ENCODE measurements around the gene INPP5A. TPM values are rescaled to one million over a fixed set of nuclear protein-coding genes. Genes with fewer than 3 reads are reported as not detected.

The INPP5A gene
- total RNA-seq, 2 donors from 2014 or later = 65.2 to 102 TPM

DNA sequence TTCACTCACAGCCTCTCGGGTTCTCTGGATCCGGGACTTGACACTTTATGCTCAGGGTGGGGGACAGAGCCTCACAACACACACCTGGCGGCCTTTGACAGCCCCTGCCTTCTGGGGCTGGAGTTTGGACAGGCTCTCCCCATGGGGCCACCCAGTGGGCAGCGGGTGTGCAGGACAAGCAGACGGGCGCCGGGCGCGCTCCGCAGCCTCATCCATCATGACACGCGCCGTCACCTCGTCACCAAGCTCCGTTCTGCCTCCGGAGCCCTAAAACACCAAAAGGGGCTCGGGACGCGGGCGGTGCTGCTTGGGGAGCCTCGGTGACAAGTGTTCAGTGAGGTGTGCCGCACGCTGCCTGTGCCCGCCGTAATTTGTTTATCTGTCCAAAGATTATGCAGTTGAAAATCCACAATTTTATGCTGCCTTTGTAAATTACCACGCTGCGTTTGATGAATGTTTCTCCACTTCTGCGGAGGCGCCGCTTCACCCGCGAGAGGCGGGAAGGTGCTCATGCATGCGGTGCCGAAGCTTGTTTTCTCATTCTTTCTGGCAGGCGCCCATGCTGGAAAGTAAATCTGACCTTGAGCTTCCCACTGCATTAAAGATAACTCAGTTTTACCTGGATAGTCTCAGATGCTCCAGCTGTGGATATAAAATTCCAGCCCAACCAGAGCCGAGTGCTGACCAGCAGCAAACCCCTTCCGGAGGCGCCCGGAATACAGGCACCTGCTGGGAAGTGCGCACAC lies 242.1 kb downstream of the INPP5A start:
- no peak for DNase-seq (ENCODE audit: low spot score)
- intact Hi-C loops (cut with DNase I) = no loop called here

DNA sequence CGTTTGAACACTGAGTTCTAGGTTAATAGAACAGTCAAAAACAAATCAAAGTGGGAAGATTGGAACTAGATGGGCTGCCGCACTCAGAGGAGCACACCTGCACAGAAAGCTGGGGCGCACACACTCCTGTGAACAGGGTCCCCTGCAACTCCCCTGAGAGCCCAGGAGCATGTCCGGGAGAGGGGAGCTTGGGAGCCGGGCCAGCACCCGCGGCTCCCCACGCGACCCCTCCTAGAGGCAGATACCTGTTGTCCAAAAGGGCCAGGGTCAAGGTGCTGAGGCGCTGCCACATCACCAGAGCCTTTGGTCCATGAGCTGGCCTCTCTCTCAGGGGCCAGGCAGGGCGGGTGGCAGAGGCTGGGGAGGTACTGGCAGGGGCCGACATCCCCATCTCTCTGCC lies 242.8 kb downstream of the INPP5A start:
- intact Hi-C loops (cut with DNase I) = no loop called here
- no peak for DNase-seq (ENCODE audit: low spot score)

GRCh38 chr10:132781556-132781955 lies 244.0 kb downstream of the INPP5A start:
- intact Hi-C loops (cut with DNase I) = no loop called here
- DNase-seq (ENCODE audit: low spot score) = no peak

DNA sequence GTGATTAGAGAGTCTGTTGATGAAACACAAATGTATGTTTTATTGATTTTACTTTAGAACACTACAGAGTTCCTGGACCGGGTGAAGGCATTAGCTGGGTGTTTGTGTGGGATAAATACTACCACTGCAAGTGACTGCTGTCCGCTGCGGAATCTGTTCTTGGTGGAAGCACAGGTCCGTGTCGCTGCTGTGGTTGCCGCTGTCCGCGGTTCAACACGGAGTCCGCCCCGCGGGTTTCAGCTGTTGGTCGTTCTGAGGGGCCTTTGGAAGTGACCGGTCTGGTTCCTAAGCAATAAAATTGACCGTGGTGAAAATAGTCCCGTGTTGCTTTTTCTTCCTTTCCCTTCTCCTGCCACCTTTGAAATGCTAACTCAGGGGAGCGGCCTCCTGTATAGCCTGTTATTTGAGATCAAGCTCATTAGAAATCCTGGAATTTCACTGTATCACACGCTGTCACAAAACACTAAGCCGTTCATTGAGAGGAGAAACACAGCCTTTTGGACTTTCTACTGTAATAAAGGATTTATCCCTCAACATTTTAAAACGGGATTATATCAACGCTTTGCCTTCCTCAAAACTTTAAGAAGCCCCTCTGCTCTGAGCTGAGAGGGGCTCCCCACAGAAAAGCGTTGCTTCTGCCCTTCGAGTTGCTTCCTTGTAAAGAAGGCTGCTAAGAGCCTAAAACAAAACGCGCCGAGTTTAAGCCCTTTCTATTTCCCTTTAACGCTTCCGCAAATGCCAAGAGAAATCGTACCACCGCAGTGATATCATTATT lies 245.8 kb downstream of the INPP5A start:
- DNase-seq (ENCODE audit: low spot score) = no peak
- intact Hi-C loops (cut with DNase I) = no loop called here

- intact Hi-C loops (cut with DNase I) = no loop called here
- DNase-seq (ENCODE audit: low spot score) = no peak
These were observed 246.6 kb downstream of the INPP5A start for GRCh38 chr10:132783940-132784865.

DNA sequence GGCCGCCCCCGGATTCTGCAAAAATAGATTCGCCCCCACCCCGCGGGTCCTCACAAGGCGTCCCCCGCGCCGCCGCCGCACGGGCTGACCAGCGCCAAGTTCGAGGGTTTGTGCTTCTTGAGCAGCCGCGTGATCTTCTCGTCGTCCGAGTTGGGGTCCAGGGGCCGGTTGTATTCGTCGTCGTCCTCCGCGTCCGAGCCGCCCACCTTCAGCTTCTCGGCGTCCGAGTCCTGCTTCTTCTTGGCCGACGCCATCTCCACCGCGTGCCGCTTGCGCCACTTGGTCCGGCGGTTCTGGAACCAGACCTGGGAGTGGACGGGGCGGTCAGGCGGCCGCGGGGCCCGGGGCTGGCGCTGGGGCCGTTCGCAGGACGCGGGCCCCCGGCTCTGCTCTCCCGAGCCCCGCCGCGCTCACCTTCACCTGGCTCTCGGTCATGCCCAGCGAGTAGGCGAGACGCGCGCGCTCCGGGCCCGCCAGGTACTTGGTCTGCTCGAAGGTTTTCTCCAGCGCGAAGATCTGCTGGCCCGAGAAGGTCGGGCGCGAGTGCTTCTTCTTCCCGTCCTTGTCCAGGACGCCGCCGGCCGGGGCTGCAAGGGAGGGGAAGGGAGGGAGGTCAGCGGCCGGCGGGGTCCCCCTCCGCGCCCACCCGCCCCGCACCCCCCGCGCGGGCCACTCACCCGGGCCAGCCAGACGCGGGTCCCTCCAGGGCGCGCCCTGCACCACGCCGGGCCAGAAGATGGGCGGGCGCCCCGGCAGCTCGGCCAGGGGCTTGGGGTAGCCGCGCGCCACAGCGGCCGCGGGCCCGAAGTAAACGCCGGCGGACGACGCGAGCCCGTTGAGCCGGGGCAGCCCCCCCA lies 247.5 kb downstream of the INPP5A start:
- intact Hi-C loops (cut with DNase I) = no loop called here
- DNase-seq (ENCODE audit: low spot score) = no peak

DNA sequence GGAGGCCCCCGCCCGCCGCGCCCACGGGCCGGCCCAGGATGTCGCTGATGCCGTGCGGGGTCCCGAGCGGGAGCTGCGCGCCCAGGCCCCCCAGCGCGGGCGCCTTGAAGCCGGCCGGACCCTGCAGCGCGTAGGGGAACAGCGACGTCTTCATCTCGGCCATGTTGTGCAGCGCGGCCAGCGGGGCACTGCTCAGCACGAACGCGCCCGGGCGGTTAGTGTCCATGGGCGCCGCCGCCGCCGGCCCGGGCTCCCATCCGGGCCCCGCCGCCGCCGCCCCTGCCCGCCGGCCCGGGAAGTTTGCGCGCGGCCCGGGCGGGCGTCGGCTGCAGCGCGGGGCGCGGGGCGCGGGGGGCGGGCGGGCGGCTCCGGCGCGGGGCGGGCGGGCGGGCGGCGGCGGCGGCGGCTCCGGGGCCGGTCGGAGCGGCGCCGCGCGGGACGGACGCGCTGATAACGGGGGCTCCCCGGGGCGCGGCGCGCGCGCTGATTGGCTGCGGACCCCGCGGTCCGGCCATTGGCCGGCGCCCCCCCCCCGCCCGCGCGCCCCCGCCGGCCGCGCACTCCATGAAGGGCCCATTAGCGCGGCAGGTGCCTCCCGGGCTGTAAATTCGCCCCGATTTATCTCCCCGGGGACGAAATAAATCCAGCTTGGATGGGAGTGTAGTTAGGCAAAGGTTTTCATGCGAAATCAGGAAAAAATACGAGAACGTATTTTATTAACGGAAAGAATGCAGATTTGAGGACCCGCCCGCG lies 248.3 kb downstream of the INPP5A start, which contains the start of gene NKX6-2:
TSS of gene NKX6-2 (minus strand) at position 425 of the 753 bp plus-strand sequence. CDS start at position 226, 199 bp downstream.
- intact Hi-C loops (cut with DNase I) = no loop called here
- DNase-seq (ENCODE audit: low spot score) = no peak

GRCh38 chr10:132786476-132786883 lies 248.9 kb downstream of the INPP5A start:
- intact Hi-C loops (cut with DNase I) = no loop called here
- DNase-seq (ENCODE audit: low spot score) = no peak

DNA sequence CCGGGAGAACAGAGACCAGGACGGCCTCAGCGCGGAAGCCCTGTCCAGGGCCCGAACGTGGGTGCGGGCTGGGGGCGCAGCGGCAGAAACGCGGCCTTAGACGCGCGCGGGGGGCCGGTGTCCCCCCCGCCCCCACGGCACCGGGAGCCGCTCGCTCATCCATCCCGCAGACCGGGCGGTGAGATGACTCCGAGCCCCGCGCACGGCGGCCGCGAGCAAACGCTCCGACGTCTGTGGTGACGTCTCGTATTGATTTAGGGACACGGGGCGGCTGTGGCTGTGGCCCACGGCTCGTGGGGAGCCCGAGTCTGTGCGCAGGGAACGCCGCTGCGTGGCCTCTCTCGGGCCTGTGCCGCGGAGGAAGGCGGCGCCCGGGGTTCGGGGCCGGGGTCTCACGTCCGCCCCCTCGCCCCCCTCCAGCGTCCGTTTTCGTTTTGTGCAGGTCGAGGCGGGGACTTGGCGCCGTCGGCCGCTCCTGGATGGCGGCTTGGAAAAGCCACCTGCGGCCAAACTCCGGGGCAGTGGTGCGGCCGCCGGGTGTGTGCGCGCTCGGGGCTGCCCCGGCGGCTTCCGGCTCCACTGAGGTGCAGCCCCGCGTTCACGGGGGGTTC lies 249.4 kb downstream of the INPP5A start:
- intact Hi-C loops (cut with DNase I) = no loop called here
- DNase-seq (ENCODE audit: low spot score) = no peak

GRCh38 chr10:132787495-132788179 lies 250.1 kb downstream of the INPP5A start:
- intact Hi-C loops (cut with DNase I) = no loop called here
- DNase-seq (ENCODE audit: low spot score) = no peak

DNA sequence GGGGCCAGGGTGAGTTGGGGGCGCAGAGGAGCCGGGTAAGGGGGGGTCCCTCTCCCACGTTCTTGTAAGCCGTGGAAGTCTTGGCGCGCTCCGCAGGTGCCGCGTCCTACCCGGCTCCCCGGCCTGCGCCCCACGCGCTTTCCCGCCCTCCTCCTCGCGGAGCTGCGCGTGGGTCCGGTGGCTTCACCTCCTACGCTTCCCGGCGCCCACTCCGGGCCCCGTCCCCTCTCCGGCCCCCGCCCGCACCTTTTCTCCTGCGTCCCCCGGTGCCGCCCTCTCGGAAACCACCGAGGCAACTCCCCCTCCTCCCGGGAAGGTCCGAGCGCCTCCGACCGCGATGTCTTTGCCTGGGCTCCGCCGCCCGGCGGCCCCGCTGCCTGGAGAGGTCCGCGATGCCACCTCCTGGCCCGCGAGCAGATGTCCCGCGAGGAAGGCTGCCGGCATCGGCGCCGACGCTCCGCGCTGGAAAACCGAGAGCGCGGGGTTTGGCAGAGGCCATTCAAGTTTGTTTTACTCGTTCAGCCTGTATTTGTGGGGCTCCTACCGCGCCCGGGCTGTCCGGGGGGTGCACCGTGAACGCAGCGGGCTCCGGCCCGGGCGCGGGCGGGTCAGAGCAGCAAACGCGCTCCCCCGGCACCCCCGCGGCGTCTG lies 250.7 kb downstream of the INPP5A start:
- intact Hi-C loops (cut with DNase I) = no loop called here
- no peak for DNase-seq (ENCODE audit: low spot score)

DNA sequence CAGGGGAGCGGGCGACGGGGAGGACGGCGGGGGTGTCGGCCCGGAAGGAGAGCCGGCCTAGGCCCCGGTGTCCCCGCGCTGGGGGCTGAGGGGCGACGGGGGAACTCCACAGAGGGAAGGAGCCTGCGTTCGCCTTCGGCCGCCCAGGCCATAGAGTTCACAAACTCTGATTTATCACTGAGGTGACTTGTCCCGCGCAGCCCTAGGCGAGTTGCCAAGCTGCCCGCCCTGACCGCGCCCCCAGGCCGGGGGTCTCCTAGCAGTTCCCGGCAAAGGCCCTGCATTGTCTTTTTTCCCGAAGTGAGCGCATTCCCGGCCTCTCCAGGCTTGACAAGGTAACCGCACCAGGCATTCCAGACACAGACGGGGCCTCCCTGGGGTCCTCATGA lies 251.2 kb downstream of the INPP5A start:
- DNase-seq (ENCODE audit: low spot score) = no peak
- intact Hi-C loops (cut with DNase I) = no loop called here

DNA sequence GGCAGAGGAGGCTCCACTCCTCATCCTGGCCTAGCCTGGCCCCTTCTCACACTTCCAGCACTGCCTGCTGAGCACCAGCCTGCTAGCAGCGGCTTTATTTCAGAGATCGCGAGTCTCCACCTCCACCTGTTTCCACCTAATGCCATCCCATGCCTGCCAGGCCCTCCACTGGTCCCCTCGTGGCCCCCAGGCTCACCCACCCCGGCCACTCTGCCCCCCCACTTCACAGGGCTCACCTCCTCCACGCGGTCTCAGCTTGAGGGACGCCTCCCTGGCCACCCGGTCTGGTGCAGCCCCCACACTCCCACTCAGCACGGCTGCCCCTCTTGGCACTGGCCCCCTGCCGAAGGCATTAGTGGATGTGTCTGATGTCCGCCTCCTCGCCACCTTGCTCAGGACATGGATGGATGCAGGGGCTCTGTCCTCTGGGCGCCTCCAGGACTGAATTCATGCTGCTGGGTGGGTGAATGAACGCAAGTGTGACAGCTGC lies 252.1 kb downstream of the INPP5A start:
- no peak for DNase-seq (ENCODE audit: low spot score)
- intact Hi-C loops (cut with DNase I) = no loop called here

- intact Hi-C loops (cut with DNase I) = no loop called here
- no peak for DNase-seq (ENCODE audit: low spot score)
These were observed 252.9 kb downstream of the INPP5A start for GRCh38 chr10:132790470-132790869.

DNA sequence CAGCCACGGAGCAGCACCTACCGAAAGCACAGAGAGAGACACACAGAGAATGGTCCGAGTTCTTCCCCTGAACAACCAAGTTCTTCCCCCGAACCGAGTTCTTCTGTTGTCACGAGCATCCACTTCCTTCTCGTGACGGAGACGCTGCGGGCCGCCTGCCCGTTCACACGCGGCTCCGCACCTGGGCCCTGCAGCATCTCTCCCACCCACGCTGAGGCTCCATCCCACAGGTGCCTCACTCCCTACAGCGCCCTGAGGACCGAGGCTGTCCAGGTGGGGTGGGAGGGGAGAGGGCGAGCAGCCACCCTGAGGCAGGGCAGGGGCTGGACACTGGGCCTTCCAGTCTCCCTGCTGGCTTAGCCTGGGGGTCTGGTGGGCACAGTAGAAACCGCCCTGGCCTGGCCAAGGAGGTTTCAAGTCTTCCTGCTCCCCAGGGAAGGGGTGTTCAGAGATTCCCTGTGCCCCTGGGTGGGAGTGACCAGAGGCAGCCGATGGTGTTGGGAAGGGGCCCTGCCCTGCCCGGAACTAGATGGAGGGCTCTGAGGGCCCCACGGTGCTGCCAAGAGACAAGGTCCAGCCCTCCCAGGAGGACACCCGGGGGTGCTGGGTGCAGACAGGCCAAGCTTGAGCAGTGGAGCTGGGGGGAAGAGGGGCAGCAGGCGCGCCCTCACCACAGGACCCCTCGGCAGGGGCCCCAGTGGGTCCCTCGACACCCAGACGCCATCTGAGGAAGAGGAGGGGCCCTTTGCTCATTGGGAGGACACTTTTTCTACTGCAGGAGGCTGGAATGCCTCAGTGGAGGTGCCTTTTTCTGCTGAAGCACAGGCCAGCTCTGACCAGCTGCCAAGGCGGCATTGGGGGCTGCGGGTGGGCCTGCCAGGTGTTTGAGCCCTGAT lies 253.6 kb downstream of the INPP5A start:
- no peak for DNase-seq (ENCODE audit: low spot score)
- intact Hi-C loops (cut with DNase I) = no loop called here

Measured in posterior vena cava (tissue), 2 donors.